Measurements from ENCODE around the gene KLHL24. TPM values are rescaled to one million over a fixed set of nuclear protein-coding genes. Genes with fewer than 3 reads are reported as not detected.
A peak's percentile ranks its signal among the peaks of the same experiment; 100 is the strongest.

Gene KLHL24
- total and polyA plus RNA-seq, 2 of the 13 experiments (the other 11 are each of a cell fraction or from before 2014, with no cell fraction given) = 6.9 to 15.7 TPM

DNA sequence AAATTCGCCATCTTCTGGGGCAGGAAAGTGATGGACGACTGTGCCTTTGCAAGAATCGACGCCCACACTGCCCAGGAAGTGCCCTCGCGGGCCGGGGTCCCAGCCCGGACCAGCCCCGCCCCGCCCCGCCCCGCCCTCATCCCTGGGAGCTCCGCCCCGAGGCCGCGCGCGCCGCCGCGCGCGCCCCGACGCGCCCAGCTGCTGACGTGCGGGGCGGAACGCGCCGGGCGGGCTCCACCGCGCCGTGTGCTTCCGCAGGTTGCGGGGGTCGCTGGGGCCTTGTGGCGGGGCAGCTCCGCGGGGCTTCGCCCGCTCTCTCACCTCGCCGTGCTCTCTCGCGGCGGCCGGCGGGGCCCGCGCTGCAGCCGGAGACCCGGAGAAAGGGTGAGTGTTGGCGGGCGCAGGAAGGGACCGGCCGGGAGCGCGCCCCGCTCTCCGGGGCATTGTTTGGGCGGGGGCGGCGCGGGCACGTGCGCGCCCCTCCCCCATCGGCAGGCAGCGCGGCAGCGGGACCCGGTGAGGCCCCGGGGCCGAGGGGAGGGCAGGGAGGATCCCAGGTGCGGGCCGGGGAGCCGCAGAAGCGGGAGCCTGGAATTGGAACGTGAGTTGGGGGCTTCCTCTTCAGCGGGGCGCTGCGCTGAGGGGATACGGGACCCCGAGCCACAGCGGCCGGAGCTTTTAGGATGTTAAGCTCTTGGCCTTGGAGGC, 62.3 kb downstream of the KLHL24 start, which contains the start of gene YEATS2 (continued):
- TF ChIP-seq FLYWCH1 (CRISPR knock-in tag; IDR thresholded peaks at IDR 0.05) = no peak
- TF ChIP-seq, protein P1, sequence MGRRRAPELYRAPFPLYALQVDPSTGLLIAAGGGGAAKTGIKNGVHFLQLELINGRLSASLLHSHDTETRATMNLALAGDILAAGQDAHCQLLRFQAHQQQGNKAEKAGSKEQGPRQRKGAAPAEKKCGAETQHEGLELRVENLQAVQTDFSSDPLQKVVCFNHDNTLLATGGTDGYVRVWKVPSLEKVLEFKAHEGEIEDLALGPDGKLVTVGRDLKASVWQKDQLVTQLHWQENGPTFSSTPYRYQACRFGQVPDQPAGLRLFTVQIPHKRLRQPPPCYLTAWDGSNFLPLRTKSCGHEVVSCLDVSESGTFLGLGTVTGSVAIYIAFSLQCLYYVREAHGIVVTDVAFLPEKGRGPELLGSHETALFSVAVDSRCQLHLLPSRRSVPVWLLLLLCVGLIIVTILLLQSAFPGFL (CRISPR knock-in tag; IDR thresholded peaks at IDR 0.05) = no peak
- TF ChIP-seq, protein P2, sequence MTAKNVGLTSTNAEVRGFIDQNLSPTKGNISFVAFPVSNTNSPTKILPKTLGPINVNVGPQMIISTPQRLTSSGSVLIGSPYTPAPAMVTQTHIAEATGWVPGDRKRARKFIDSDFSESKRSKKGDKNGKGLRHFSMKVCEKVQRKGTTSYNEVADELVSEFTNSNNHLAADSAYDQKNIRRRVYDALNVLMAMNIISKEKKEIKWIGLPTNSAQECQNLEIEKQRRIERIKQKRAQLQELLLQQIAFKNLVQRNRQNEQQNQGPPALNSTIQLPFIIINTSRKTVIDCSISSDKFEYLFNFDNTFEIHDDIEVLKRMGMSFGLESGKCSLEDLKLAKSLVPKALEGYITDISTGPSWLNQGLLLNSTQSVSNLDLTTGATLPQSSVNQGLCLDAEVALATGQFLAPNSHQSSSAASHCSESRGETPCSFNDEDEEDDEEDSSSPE (CRISPR knock-in tag; IDR thresholded peaks at IDR 0.05) = peak; percentile 60; the same call in 1 of the 2 replicates
- no peak for TF ChIP-seq ZNF30 (CRISPR knock-in tag; IDR thresholded peaks at IDR 0.05)
- TF ChIP-seq, protein P3, sequence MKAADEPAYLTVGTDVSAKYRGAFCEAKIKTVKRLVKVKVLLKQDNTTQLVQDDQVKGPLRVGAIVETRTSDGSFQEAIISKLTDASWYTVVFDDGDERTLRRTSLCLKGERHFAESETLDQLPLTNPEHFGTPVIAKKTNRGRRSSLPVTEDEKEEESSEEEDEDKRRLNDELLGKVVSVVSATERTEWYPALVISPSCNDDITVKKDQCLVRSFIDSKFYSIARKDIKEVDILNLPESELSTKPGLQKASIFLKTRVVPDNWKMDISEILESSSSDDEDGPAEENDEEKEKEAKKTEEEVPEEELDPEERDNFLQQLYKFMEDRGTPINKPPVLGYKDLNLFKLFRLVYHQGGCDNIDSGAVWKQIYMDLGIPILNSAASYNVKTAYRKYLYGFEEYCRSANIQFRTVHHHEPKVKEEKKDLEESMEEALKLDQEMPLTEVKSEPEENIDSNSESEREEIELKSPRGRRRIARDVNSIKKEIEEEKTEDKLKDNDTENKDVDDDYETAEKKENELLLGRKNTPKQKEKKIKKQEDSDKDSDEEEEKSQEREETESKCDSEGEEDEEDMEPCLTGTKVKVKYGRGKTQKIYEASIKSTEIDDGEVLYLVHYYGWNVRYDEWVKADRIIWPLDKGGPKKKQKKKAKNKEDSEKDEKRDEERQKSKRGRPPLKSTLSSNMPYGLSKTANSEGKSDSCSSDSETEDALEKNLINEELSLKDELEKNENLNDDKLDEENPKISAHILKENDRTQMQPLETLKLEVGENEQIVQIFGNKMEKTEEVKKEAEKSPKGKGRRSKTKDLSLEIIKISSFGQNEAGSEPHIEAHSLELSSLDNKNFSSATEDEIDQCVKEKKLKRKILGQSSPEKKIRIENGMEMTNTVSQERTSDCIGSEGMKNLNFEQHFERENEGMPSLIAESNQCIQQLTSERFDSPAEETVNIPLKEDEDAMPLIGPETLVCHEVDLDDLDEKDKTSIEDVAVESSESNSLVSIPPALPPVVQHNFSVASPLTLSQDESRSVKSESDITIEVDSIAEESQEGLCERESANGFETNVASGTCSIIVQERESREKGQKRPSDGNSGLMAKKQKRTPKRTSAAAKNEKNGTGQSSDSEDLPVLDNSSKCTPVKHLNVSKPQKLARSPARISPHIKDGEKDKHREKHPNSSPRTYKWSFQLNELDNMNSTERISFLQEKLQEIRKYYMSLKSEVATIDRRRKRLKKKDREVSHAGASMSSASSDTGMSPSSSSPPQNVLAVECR (CRISPR knock-in tag; IDR thresholded peaks at IDR 0.05; ENCODE audit: borderline replicate concordance) = peak; percentile 90
- no peak for TF ChIP-seq SIX4 (CRISPR knock-in tag; IDR thresholded peaks at IDR 0.05)
- TF ChIP-seq ZNF547 (CRISPR knock-in tag; IDR thresholded peaks at IDR 0.05) = peak; percentile 67
- no peak for TF ChIP-seq XBP1 (CRISPR knock-in tag; IDR thresholded peaks at IDR 0.05)
- TF ChIP-seq, protein P4, sequence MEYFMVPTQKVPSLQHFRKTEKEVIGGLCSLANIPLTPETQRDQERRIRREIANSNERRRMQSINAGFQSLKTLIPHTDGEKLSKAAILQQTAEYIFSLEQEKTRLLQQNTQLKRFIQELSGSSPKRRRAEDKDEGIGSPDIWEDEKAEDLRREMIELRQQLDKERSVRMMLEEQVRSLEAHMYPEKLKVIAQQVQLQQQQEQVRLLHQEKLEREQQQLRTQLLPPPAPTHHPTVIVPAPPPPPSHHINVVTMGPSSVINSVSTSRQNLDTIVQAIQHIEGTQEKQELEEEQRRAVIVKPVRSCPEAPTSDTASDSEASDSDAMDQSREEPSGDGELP (IDR thresholded peaks at IDR 0.05; ENCODE audit: borderline replicate concordance, low read depth) = no peak; the same call in 1 of the 2 replicates
- TF ChIP-seq KDM3A (CRISPR knock-in tag; IDR thresholded peaks at IDR 0.05; ENCODE audit: low read depth) = no peak; the same call in 1 of the 2 replicates
- TF ChIP-seq EHMT2 (IDR thresholded peaks at IDR 0.05; ENCODE audit: borderline replicate concordance, low read depth, low read length) = no peak
- TF ChIP-seq NFKB2 (CRISPR knock-in tag; IDR thresholded peaks at IDR 0.05; ENCODE audit: borderline replicate concordance) = peak; percentile 64; the same call in 1 of the 2 replicates
- peak; percentile 44; the same call in 1 of the 2 replicates for TF ChIP-seq ELF1 (CRISPR knock-in tag; IDR thresholded peaks at IDR 0.05)
- TF ChIP-seq CBX1 (IDR thresholded peaks at IDR 0.05; ENCODE audit: low read depth) = no peak
- peak; percentile 42; the same call in 1 of the 2 replicates for TF ChIP-seq MED1 (CRISPR knock-in tag; IDR thresholded peaks at IDR 0.05)
- TF ChIP-seq, protein P5, sequence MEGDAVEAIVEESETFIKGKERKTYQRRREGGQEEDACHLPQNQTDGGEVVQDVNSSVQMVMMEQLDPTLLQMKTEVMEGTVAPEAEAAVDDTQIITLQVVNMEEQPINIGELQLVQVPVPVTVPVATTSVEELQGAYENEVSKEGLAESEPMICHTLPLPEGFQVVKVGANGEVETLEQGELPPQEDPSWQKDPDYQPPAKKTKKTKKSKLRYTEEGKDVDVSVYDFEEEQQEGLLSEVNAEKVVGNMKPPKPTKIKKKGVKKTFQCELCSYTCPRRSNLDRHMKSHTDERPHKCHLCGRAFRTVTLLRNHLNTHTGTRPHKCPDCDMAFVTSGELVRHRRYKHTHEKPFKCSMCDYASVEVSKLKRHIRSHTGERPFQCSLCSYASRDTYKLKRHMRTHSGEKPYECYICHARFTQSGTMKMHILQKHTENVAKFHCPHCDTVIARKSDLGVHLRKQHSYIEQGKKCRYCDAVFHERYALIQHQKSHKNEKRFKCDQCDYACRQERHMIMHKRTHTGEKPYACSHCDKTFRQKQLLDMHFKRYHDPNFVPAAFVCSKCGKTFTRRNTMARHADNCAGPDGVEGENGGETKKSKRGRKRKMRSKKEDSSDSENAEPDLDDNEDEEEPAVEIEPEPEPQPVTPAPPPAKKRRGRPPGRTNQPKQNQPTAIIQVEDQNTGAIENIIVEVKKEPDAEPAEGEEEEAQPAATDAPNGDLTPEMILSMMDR (CRISPR knock-in tag; IDR thresholded peaks at IDR 0.05) = no peak
- no peak for TF ChIP-seq SIN3A (IDR thresholded peaks at IDR 0.05; ENCODE audit: borderline replicate concordance, low read depth, low read length)
- TF ChIP-seq PAWR (CRISPR knock-in tag; IDR thresholded peaks at IDR 0.05; ENCODE audit: borderline replicate concordance) = no peak
- TF ChIP-seq MTA1 (CRISPR knock-in tag; IDR thresholded peaks at IDR 0.05; ENCODE audit: borderline replicate concordance) = no peak
- TF ChIP-seq PAF1 (CRISPR knock-in tag; IDR thresholded peaks at IDR 0.05) = no peak
- no peak for TF ChIP-seq MIER2 (CRISPR knock-in tag; IDR thresholded peaks at IDR 0.05)
- TF ChIP-seq ZFX (CRISPR knock-in tag; IDR thresholded peaks at IDR 0.05; ENCODE audit: low read depth) = peak; percentile 82

Data from HepG2 (cell line).